HG03280 (cell line): Measurements from ENCODE around the gene PKP4.
"Not testable (repeated sequence)": the region's sequence is repeated elsewhere in the genome, so short reads cannot be mapped to it uniquely, and the experiment has no call there.

Source experiments
- ATAC-seq: cut with Tn5 transposase; IDR thresholded peaks from one replicate; pipeline ENCODE4 v1.9.1; 2021; ENCODE audit warnings: mild to moderate bottlenecking, moderate library complexity; ENCODE audit not compliant: unreplicated experiment

Gene PKP4

DNA sequence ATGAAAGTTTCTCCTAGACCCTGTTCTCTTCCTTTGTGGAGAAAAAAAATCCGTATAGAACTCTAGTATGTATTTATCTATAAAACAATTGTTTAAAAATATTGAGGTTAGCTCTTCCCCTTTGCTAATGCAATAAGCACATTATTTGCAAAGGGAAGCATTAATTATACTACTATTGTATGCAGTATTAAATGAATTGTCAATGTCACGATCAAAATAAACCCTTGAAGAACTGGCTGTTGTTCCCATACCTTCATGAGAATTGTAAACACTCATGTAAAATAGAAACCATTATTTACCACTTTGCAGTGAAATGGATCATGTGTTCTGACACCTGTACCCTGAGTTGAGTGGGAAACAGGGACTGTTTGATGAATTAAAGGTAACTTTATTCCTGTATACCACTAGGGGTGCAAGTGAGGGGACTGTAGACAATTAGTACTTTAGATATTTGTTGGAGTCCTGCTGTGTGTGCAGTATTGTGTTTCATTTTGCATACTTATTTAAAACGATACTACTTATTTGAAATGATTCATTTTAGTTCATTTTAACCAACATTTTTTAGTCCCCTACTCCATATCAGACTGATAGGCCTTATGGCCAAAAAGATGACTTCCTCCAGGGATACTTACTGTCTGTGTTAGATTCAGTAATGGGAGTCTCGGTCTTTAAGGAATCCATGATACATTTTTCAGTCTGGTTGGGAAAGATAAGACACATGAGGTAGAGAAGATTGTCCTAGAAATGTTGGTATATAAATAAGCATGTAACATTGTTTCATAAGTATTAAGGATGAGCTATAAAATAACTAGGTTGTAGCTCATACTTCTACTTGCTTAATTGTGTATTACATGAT lies 7.9 kb downstream of the PKP4 start:
- peak; percentile 73 for ATAC-seq

DNA sequence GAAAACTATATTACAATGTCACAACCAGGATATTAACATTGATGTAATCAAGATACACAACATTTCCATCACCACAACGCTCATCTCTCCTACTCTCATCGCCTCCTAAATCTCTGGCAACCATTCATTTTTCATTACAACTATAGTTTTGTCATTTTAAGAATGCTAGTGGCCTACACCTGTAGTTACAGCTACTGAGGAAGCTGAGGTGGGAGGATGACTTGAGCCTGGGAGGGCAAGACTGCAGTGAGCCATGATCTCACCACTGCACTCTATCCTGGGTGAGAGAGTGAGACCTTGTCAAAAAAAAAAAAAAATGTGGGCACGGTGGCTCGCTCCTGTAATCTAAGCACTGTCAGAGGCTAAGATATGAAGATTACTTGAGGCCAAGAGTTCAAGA lies 10.5 kb downstream of the PKP4 start:
- ATAC-seq = no peak

DNA sequence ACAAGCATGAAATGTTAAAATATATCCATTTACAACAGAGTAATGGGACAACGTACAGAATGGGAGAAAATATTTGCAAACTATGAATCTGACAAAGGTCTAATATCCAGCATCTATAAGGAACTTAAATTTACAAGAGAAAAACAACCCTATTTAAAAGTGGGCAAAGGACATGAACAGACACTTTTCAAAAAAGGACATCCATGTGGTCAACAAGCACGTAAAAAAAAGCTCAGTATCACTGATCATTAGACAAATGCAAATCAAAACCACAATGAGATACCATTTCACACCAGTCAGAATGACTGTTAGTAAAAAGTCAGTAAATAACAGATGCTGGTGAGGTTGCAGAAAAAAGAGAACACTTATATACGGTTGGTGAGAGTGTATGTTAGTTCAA lies 16.1 kb downstream of the PKP4 start:
- not testable (repeated sequence) for ATAC-seq

DNA sequence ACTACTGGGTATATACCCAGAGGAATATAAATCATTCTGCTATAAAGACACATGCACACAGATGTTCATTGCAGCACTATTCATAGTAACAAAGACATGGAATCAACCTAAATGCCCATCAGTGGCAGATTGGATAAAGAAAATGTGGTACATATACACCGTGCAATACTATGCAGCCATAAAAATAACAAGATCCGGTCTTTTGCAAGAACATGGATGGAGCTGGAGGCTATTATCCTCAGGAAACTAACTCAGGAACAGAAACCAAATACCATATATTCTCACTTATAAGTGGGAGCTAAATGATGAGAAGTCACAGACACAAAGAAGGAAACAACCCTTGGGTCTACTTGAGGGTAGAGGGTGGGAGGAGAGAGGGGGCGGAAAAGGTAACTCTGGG lies 16.5 kb downstream of the PKP4 start:
- not testable (repeated sequence) for ATAC-seq

DNA sequence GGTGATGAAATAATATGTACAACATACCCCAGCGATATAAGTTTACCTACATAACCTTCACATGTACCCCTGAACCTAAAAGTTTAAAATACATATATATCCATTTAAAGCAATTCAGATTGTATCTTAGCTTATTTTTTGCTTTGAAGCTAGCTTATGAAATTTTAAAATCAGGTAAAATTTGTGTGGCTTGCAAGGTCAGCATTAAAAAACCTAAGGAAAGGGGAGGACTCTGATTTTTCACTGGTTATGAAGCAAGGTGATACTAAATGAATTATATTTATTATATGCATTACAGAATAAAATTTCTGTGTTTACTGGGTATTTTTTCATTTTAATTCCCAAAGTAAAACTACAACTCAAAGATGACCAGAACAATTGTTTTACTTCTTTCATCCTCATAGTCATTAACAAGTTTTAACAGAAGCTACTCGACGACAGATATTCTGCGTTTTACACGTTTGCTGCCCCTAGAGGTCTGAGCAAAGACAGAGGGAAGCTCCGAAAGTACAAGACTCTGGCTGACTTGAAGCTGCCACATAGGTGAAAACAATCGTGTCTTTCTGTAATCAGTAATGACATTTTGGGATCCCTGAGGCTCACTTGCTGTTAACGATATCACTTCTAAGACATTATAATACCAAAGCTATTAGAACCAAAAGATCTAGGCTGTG lies 17.1 kb downstream of the PKP4 start:
- ATAC-seq = no peak

DNA sequence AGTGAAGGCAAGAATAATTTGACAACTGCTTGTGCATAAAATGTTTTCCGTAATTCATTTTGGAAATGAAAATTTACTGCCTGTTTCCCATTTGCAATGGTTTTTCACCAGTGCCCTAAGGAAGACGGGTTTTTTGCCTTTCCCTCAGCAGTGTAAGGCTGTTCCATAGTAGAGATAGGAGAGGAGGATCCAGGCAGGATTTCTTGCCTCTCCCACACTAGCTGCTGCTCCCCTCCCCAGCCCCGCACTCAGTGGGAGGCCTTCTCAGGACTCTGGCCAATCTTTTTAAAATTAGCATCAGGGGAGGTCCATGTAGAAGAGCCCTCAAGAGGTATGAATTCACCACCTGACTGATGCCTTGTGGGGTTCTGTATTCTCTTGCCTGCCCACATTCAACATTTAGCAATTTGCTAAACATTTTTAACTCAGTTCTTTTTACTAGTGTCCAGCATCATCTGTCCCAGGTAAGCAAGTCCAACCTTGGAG lies 17.8 kb downstream of the PKP4 start:
- ATAC-seq = not testable (repeated sequence)

DNA sequence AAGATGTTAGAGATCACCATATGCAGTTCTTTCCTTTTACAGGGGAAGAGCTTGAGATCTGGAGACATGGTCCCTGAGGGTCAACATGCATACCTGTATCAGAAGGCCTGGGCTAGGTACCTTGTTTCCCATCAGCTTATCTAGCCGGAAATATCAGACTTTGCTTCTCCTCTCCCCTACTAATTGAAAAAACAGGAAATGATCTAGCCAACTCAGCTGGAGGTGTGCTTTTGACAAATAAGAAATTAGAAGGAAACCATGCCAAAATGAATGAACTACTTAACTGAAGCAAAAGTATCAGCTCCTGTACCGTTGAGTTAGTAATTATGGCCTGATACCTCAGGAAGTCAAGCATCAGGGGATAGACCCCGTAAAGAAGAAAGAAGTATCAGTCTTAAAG lies 20.4 kb downstream of the PKP4 start:
- no peak for ATAC-seq

DNA sequence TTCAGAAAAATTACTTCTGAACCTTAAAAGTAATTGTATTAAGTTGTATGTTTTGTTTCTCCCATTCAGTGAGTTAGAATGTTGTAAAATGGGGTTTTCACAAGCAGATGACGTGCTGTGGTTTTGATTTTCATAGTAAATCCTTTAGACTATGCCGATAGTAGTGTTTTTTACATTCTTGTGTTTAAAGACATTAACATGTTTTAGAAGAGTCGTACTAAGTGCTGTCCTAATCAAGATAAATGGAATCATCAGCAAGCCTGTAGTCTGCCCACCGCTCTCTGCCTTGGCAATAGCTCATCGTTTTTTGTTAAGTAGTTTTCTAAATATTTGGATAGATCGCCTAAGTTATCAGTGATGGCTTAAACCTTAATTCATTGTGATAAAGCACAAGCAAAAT lies 21.5 kb downstream of the PKP4 start:
- ATAC-seq = no peak

DNA sequence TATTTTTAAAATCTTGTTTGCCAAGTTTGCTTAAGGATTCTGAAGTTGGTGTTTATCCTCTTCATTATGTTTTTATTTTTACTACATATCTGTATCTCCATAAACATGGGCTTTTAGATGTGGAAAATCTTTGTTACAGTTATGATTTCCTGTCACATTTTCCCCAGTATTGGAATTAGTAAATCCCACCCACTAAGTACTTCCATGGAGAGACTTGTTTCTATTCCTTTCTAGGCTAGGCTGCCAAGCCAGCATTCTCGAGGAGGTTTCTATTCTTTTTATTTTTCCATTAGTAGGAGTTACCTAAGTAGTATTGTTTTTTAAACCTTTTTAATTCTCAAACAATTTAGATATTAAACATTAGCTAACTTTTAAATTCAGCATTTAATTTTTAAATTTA lies 22.1 kb downstream of the PKP4 start:
- no peak for ATAC-seq

DNA sequence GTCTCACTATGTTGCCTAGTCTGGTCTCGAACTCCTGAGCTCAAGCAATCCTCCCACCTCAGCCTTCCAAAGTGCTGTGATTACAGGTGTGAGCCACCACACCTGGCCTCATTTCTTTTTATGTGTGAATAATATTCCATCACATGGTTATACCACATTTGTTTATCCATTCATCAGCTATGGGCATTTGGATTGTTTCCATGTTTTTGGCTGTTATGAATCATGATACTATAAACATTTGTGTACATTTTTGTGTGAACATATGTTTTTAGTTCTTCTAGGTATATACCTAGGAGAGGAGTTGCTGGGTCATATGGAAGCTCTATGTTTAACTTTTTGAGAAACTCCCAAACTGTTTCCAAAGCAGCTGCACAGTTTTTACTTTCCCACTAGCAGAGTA lies 24.4 kb downstream of the PKP4 start:
- no peak for ATAC-seq

DNA sequence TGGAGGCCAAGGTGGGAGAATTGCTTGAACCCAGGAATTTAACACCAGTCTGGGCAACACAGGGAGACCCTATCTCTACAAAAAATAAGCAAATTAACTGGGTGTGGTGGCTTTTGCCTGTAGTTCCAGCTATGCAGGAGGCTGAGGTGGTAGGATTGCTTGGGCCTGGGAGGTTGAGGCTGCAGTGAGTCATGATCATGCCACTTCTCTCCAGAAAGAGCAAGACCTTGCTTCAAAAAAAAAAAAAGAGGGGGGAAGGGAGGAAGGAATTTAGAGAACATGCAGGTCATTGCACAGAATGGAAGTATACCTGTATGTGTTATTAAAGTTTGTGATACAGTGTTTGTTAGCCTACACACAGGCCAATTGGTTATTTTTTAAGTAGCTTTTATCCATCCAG lies 25.8 kb downstream of the PKP4 start:
- no peak for ATAC-seq

DNA sequence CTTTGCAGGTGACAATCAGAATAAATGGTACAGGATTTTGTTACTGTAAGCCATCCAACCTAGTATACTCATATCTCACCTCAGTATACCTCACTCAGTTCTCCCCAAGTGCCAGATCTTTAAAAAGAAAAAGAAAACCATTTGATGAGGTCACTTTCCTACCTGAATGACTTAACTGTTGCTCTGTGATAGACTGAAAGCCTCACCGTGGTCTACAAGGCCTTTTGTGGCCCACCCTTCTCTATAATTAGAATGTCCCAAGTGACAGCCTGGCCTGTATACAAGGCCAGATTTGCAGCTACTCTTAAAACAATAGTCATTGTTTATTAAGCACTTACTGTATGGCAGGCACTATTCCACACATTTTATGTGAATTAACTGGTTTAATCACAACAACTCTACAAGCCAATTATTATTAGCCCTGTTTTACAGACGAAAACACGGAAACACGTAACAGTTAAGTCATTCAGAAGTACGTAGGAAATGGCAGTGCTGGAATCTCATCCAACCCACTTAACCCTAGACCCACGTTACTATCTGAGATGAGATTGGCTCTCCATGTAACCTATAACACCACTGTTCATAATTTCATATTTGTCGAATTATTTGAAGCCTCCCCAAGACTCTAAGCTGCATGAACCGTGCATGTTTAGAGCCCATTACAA lies 28.3 kb downstream of the PKP4 start:
- ATAC-seq = no peak

DNA sequence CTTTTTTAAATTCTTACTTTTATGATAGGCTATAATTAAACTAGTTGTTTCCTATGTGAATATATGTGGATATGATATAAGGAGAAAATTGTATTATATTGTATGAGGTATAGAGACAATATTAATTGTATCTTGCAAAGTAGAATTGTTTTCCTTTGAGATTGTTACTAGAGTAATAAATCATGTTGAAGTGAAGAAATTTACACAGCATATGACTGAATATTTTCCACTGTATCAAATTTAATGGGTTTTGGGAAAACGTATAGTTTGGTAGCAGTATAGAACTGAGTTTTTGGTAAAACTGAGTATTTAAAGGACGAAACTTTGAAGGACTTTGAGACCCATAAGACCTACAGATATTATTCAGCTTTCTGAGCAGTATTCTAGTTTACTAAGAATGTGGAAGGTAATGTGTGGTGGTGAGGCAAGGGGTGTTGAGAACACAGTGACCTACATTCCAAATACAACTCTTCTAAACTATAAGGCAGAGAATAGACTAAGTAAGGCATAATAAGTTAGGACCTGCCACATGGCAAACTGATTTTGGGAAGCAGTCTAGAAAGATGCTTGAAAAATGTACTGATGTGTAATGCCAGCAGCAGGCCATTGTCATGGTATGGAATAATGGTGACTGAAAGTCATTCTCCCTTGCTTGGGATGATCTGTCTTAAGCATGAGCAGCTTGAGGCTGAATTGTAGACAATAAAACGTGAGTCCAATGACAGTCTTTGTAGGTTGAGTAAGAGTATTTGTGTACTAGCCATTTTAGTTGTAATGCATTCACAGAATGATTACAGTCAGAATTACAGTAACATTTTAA lies 29.6 kb downstream of the PKP4 start:
- no peak for ATAC-seq

DNA sequence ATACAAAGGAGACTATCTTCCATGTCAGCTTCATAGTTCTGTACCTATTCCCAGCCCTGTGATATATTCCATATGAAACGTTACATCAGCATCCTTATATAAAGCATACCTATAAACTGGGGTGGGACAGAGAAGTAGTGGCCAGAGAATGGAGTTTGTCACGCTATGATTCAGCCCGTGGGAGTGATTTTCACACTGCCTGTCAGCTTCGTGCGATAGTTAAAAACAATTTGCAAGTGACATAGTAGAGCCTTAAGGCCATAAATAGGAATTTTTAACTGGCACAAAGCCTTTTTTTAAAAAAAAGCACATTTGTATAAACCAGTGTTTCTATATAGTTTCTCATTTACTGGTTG lies 30.2 kb downstream of the PKP4 start:
- no peak for ATAC-seq

DNA sequence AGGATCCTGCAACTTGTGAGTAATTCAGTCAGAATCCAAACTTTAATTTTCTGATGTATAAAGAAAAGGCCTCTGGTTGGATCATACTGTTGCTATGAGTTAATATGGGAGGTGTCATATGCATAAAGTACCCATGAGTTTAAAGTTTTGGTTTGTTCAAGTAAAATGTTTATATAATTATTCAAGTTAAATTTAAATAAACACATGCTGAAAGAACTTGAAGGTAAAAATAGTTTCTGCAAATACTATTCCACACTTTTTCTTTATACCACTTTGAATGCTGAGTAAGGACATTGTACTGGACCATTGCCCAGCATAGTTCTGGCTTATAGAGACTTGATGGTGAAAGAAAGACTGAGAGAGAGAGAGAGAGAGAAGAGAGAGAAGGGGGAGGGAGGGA lies 30.7 kb downstream of the PKP4 start:
- ATAC-seq = no peak

DNA sequence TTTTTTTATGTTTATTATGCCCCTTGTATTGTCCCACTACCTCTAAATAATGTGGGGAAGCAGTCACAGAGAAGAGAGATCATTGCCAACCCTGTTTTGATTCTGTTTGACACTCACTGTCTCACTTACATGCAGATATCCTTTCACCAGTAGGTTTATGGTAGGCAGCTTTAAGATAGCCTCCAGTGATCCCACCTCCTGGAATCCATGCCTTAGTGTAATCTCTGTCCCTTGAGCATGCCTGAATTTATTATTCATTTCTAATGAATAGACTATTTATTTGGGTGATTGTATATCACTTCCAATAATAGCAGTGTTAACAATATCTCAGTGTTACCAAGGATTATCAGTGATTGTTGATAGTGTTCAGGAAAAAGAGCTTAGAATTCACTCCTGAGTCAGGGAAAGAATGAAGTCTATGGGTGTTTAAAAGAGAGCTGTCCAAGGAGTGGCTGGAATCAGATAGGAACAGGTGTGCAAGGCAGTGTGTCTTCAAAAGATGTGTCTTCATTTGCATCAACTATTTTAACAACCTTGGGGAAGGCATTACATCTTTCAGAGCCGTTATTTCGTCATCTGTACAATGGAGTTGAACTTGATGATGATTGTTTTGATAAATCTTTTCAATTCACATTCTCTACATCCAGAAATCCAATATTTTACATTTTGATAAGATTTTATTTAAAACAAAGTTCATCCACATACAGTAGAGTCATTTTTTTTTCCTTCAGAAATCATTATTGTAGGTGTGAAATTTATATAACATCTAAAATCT lies 31.9 kb downstream of the PKP4 start:
- ATAC-seq = no peak

DNA sequence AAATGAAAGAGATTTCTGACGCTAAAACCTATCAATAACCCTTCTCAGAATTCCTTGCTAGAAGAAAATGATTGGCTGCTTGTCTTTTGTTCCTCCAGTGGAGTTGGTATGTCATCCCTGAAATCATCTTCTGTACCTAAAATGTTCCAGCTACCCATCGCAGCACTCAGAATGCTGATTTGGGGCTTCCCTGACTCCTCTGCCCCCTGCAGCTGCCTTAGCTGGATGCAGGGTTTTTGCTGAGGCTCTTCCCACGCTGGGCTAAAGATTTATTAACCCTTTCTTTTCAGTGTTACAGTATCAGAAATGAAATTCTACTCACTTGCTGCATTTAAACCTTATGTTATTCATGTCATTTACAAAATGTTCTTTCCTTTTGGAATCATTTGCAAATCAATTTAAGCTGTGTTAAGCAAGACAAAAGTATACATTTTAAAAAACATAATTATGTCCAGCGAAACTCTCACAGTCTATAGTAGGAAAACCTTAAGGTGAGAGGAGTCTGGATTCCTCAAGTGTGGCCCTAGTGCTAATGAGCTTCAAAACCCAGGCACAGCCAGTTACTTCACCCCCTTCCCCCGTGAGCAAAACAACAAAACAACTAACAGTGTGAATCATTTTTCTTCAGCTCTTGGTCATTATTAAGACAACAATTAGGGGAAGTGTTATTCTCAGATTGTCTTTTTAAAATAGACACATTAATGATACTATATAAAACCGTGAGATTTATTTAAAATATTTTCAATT lies 32.8 kb downstream of the PKP4 start:
- ATAC-seq = no peak

DNA sequence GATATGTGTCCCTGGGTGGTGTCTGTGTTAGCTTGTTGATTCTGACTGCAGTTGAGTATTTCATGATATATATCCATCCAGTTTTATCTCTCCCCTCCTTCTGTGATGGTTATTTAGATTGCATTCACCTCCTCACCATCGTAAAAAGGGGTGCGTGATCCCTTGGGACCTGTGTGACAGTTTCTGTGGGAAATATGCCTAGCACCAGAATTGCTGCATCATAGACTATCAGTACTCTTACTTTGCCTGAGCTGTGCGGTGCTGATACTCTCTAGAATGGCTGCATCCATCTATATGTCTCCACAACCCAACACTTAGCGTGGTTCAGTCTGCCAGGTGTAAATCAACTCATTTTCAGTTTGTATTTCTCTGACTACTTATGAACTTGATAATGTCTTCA lies 34.3 kb downstream of the PKP4 start:
- ATAC-seq = no peak

DNA sequence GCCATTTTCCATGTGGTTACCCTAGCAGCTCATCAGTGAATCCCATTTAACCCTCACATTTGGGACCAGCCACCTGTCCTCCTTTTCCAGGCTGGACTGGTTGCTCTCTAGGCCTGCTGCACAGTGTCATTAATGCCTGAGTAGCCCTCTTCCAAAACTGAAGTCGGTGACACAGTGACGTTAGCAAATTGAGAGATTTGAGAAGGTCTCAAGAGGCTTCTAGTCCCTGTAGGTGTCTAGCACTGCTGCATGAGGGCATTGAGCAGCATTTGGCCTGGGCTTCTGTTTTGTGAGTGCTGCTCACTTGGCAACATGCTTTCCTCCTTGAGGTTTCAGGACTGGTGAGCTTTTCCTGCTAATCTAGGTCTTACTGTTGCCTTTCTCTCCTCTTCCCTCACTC lies 36.7 kb downstream of the PKP4 start:
- ATAC-seq = no peak

DNA sequence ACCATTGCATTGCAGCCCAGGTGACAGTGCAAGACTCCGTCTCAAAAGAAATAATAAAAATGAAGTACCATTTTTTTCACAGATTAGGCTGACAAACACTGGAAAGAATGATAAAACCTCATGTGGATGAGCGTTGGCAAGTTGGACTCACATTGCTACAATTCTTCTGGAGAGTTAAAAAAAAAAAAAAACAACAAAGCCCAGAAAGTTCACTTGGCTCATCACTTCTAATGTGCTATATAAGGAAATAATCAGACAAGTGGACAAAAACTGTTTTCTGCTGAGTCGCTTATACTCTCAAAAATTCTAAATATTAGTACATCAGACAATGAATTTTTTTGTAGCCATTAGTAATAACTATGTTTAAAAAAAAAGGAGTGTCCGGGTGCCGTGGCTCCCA lies 38.4 kb downstream of the PKP4 start:
- no peak for ATAC-seq
